ENCODE measurements around the gene STAP1.
"Not testable (repeated sequence)": the region's sequence is repeated elsewhere in the genome, so short reads cannot be mapped to it uniquely, and the experiment has no call there.

The STAP1 gene

GRCh38 chr4:67558493-67558892 lies at the start of gene STAP1:
STAP1 (plus strand) TSS chr4:67558727; CDS start chr4:67558810, 83 bp downstream.
- no peak for DNase-seq

GRCh38 chr4:67512501-67512900 lies 46.0 kb upstream of the STAP1 start:
- DNase-seq: no peak

DNA sequence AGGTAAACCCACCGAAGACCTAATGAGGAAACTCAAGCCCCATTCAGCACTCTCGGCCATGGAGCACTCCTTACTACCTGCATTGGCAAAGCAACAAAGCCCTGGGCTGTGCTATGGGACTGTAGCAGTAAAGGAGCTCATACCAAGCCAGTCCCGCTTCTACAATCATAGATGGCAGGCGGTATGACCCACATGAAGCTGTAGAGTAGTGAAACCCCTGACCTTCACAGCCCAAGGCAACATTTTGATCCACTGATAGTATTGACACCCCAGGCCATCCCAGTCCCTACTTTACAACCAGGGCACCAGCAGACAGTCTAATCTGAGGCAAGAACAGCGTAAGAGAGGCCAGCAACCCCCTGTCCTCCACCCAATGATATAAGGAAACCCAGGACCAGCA lies 38.4 kb upstream of the STAP1 start:
- no peak for DNase-seq

- no peak for DNase-seq
Observed at GRCh38 chr4:67521506-67521905, 37.0 kb upstream of the STAP1 start.

DNA sequence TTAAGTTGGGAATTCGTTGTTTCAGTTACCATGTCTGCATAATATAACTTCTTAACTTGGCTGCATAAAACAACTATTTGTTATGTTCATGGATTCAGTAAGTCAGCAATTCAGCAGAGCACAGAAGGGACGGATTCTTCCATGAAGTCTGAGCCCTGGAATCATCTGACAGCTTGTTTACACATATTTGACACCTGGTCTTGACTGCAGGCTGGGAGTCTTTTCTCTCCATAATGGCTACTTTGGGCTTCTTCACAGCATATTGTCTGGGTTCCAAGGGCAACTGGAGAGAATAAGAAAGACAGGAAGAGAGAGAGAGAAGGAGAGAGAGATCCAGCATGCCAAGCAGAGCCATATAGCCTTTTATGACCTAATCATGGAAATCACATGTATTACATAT lies 36.3 kb upstream of the STAP1 start:
- DNase-seq: no peak

GRCh38 chr4:67522851-67523671 lies 35.5 kb upstream of the STAP1 start:
- DNase-seq: no peak

DNA sequence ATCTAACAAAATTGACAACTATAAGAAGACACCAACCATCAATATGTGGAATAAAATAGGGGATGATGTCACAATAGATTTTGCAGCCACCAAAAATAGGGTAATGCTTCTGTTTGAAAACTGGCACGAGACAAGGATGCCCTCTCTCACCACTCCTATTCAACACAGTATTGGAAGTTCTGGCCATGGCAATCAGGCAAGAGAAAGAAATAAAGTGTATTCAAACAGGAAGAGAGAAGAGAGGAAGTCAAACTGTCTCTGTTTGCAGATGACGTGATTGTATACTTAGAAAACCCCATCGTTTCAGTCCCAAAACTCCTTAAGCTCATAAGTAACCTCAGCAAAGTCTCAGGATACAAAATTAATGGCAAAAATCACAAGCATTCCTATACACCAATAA lies 34.4 kb upstream of the STAP1 start:
- DNase-seq: not testable (repeated sequence)

DNA sequence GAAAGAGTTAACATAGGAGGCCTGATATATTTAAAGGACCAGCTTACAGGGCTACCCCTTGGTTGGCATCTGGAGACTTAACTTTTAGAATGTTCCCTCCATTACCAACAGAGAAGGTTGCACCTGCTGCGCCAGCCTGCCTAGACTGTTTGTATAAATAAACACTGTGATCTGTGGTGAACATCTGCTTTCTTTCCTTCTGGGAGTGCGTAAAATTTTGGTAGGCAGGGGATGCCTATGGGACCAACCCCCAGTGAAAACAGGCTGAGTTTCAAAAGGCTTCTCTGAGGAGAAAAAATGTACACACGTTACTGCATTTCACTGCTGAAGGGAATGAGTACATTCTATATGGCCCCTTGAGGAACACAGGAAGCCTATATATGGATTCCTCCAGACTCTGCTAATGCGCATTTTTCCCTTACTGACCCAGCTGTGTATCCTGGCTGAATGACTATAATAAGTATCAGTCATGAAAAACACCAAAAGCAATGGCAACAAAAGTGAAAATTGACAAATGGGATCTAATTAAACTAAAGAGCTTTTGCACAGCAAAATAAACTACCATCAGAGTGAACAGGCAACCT lies 27.1 kb upstream of the STAP1 start:
- no peak for DNase-seq

- not testable (repeated sequence) for DNase-seq
Observed at GRCh38 chr4:67532397-67532796, 26.1 kb upstream of the STAP1 start.

- no peak for DNase-seq
Observed at GRCh38 chr4:67533112-67533511, 25.4 kb upstream of the STAP1 start.

- no peak for DNase-seq
Observed at GRCh38 chr4:67535280-67535840, 23.2 kb upstream of the STAP1 start.

- DNase-seq: no peak
Observed at GRCh38 chr4:67539830-67540229, 18.7 kb upstream of the STAP1 start.

- DNase-seq: no peak
Observed at GRCh38 chr4:67542076-67542475, 16.5 kb upstream of the STAP1 start.

DNA sequence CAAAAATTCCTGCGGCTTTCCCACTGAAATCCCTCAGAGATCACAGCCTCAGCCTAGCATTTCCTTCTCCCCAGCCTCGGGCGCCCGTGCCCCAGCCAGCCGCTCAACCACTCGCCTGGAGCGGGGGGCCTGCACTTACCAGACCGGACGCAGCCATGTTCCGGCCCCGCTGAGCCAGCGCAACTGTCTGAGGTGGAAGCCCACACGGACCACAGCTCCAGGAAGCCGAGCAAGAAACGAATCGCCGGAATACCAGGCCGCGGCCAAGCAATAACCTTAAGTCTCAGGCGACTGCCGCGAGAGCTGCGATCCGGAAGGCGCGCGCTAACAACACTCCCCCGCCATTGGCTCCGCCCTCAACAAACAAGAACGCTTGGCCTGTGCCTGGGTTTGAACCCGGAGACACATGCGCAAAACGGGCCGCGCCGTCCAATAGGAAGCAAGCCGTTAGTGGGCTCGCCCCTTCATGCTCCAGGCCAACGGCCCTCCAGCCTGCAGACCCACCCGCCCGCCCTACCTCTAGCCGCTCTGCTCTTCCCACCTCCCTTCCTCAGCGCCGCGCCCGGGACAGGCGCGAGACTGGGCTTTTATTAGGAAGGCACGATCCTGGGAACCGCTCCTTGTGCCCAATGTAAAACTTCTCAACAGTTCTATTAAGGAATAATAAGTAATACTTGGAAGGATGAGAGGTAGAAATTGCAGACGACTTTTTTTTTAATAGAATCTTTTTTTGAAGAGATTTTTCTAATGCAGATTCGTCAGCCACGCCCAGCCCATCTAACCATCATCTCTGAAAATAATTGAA lies 13.1 kb upstream of the STAP1 start, which contains the start of gene CENPC:
TSS of gene CENPC (minus strand) at position 305 of the 805 bp plus-strand sequence. CDS start at position 157, 148 bp downstream.
- peak; percentile 99 for DNase-seq

GRCh38 chr4:67546004-67546356 lies 12.5 kb upstream of the STAP1 start:
- DNase-seq: no peak

DNA sequence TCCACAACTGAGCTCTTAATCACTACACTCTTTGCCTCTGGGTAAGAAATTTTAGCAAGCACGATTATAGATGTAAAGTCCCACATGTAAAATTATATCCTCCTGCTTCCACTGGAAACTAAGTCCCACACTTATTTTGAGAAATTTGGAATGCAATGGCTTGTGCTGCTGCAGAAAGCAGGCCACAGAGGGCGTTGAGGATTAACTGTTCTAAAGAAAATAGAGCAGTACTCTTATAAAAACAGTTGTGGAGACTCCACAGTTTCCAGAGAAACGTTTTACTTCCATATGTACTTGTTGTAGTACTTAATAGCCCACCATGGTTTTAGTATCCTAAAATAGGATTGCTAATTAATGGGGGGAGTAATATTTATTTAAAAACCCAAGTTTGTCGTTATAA lies 11.6 kb upstream of the STAP1 start:
- no peak for DNase-seq

DNA sequence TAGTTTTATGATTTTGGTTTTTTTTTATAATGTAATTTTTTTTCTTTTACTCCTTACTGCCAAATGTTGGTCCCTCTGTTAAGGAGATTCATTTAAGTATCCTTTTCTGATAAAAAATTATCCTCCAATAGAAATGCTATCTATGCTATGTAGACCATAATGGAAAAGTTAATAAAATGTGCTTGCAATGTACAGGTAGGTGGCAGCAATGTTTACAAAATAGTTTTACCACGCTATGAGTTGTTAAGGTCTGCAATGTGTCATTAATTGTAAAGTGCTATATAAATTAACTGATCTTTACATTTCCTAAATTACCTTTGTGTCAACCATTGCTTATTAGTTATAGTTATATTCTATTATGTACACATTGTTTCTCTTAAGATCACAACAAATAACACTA lies 9.4 kb upstream of the STAP1 start:
- DNase-seq: no peak

- DNase-seq: no peak
Observed at GRCh38 chr4:67550451-67550850, 8.1 kb upstream of the STAP1 start.

DNA sequence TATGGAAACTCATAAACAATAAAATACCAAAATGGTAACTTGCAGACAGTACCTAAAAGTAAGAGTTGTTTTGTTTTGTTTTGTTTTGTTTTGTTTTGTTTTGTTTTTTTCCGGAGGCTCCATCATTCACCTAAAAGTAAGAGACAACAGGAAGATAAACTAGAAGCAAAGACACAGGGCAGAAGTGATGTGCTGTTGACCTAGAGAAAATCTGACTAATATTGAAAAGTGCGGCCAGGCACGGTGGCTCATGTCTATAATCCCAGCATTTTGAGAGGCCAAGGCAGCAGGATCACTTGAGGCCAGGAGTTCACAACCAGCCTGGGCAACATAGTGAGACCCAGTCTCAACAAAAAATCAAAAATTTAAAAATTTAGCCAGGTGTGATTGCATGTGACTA lies 7.7 kb upstream of the STAP1 start:
- no peak for DNase-seq

DNA sequence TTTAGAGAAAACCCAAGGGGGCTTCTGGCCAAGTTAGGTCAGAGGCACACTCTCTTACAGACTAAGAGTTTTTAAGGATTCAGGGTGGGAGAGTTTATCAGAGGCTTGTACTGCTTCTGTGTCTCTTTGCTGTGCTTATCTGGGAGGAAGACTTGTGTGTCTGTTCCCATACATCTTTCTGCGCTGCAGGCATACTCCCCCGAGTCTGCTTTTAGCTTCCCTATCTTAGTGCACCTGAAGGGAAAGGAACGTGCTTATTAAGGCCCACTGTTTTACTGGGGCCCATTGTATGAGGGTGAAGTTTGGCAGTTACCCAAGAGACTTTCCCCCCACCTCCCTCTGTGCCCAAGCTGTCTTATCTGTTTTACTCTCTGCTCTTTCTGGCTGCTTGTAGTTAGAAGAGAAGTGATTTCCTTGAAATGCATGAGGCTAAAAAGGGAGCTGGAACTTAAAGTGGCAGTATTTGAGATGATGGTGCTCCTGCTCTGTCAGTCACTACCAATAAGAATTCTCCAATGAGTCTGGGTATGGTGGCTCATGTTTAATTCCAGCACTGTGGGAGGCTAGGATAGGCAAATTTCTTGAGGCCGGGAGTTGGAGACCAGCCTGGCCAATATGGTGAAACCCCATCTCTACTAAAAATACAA lies 6.3 kb upstream of the STAP1 start:
- not testable (repeated sequence) for DNase-seq

DNA sequence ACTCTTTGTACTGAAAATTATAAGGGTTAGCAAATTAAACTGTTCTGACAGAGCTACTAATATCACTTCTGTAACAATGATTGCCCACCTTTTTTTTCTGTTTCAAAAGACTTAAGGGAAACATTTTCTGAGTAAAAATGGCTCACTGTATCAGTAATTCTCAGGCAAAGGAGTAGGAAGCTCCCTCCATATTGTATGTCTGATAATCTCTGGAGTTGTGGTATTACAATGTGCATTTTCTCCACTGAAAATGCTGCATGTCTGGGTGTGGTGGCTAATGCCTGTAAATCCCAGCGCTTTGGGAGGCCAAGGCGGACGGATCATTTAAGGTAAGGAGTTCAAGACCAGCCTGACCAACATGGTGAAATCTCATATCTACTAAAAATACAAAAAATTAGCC lies 4.4 kb upstream of the STAP1 start:
- DNase-seq: no peak

- no peak for DNase-seq
Observed at GRCh38 chr4:67555447-67555846, 3.1 kb upstream of the STAP1 start.

DNA sequence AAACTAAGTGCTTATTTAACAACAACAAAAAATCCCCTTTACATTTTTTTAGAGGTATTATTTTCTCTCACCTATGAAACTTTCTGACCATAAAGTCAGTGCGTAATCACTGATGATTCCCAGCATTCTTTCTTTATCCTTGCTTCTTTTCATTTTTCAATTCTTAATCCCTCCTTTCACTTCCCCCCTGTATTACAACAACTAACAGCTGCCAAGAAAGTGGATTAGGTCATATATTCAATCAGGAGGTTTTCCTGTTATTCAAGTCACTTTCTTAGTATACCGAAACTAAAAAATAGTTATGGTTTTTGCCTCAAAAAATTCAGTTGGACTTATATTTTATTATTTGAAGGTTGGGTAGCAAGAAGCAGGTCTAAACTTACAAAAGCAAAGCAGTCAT lies 2.1 kb upstream of the STAP1 start:
- no peak for DNase-seq

Measured in NCI-H510A (cell line).